ENCODE results near the gene DNMT1. TPM values are rescaled to one million over a fixed set of nuclear protein-coding genes. Genes with fewer than 3 reads are reported as not detected.
"Not testable (repeated sequence)": the region's sequence is repeated elsewhere in the genome, so short reads cannot be mapped to it uniquely, and the experiment has no call there.

Gene DNMT1
- total RNA-seq: 100 to 1,000 TPM in 1 of 6 donors, 10 to 100 TPM in 5; 54.0 to 166 (median 63.9) TPM

DNA sequence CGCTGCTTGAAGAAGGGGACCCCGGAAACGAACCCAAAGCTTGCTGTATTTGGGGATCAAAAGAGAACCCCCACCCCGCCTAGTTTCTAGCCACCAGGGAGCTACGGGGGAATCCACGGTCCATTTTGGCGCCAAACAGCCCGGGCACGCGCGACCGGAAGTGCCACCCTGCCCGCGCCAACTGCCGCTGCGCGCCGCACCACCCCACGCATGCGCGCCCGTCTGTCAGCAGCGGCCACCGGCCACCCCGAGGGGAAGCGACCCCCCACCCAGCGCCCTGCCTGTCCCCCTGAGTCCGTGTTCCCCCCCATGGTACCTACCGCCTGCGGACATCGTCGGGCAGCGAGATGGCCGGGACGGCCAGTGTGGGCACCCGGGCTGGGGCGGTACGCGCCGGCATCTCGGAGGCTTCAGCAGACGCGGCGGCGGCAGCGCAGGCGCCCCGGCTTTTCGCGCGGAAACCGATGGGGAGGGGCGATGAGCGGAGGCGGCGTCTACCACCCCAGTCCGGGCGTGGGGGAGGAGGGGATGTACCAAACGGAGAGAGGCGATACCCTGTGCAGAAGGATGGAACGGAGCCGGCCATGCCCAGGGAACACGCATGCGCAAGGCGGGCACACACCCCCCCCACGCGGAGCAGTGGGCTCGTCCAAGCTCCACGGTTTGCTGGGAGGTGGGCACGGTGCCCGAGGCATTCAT, at the start of gene DNMT1:
Gene DNMT1, minus strand, starts transcription at position 454 of the 699 bp plus-strand sequence. Its CDS starts 54 bp downstream, at position 400.
- H3K36me3 ChIP-seq: peaks cover 0 to 11% (median 1%) of the 10 kb centered on the region in 4 donors
- no peak for TF ChIP-seq EP300 (IDR thresholded peaks at IDR 0.05)
- TF ChIP-seq, protein P1, sequence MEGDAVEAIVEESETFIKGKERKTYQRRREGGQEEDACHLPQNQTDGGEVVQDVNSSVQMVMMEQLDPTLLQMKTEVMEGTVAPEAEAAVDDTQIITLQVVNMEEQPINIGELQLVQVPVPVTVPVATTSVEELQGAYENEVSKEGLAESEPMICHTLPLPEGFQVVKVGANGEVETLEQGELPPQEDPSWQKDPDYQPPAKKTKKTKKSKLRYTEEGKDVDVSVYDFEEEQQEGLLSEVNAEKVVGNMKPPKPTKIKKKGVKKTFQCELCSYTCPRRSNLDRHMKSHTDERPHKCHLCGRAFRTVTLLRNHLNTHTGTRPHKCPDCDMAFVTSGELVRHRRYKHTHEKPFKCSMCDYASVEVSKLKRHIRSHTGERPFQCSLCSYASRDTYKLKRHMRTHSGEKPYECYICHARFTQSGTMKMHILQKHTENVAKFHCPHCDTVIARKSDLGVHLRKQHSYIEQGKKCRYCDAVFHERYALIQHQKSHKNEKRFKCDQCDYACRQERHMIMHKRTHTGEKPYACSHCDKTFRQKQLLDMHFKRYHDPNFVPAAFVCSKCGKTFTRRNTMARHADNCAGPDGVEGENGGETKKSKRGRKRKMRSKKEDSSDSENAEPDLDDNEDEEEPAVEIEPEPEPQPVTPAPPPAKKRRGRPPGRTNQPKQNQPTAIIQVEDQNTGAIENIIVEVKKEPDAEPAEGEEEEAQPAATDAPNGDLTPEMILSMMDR (IDR thresholded peaks at IDR 0.05): peak in 1 of 6 experiments; percentile 5
- TF ChIP-seq POLR2AphosphoS5 (IDR thresholded peaks at IDR 0.05): peak; percentile 87 to 88
- peak in 2 of 4 donors; percentile 32 to 83 for TF ChIP-seq POLR2A (IDR thresholded peaks at IDR 0.05)
- peaks cover 19 to 39% (median 24%) of the 10 kb centered on the region in 4 donors for H3K4me1 ChIP-seq
- DNase-seq (peak; percentile 92 to 97), ATAC-seq (ENCODE audit: low FRiP score in 2 of 2) (peak; percentile 98 to 99)
- no peaks in the 10 kb centered on the region for H3K27me3 ChIP-seq
- WGBS, 2 donors: 0% methylated on average over 1 to 51 of the region's 71 CpGs
- H3K9me3 ChIP-seq: no peaks in the 10 kb centered on the region
- peak within 1 kb of the TSS; percentile 83 to 93 (median 88) for H3K27ac ChIP-seq
- peak within 1 kb of the TSS; percentile 78 to 94 (median 88) for H3K4me3 ChIP-seq

DNA sequence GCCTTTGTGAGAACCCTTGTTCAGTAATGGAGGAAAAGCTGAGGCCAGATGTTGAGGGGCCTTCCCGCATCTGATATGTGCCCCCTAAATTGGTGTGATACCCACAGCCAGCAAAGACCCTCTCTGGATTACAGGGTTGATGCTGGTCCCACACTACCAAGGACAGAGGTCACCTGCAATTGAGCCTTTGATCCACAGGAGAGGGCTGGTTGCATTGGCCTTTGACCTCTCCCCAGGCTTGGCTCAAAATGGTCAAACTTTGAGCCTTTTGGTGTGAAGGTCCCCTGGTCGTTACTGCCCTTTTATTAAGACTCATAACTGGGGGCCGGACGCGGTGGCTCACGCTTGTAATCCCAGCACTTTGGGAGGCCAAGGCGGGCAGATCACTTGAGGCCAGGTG, 48.9 kb upstream of the DNMT1 start:
- DNase-seq (no peak), ATAC-seq (ENCODE audit: low FRiP score in 2 of 2) (no peak)
- Histone ChIP-seq H3K4me3 (no peak overlapping the region), H3K36me3 (no peaks in the 10 kb centered on the region), H3K9me3 (no peaks in the 10 kb centered on the region), H3K27me3 (no peaks in the 10 kb centered on the region), H3K27ac (no peak overlapping the region), H3K4me1 (peaks cover 4 to 5% (median 4%) of the 10 kb centered on the region in 4 donors)
- WGBS, 2 donors: 97 to 99% methylated on average over 7 of the region's 7 CpGs
- no peak for TF ChIP-seq POLR2A (IDR thresholded peaks at IDR 0.05)
- TF ChIP-seq EP300 (IDR thresholded peaks at IDR 0.05): no peak
- TF ChIP-seq POLR2AphosphoS5 (IDR thresholded peaks at IDR 0.05): no peak
- TF ChIP-seq, protein P1 (IDR thresholded peaks at IDR 0.05): no peak

- not testable (repeated sequence) for ATAC-seq (ENCODE audit: low FRiP score in 2 of 2); H3K4me3 ChIP-seq; DNase-seq; H3K36me3 ChIP-seq; H3K27ac ChIP-seq; H3K9me3 ChIP-seq; H3K27me3 ChIP-seq
- H3K4me1 ChIP-seq: peaks cover 5 to 22% (median 14%) of the 10 kb centered on the region in 4 donors
- 96% methylated on average over 11 of the region's 11 CpGs for whole genome bisulfite sequencing, 2 donors
Observed at GRCh38 chr19:10241826-10242449, 47.2 kb upstream of the DNMT1 start.

GRCh38 chr19:10238172-10238783, 43.5 kb upstream of the DNMT1 start:
- TF ChIP-seq EP300 (IDR thresholded peaks at IDR 0.05) (peak in 2 of 4 donors; percentile 6 to 40), POLR2A (IDR thresholded peaks at IDR 0.05) (no peak), POLR2AphosphoS5 (IDR thresholded peaks at IDR 0.05) (peak; percentile 72 to 77)
- TF ChIP-seq, protein P1 (IDR thresholded peaks at IDR 0.05): no peak
- DNase-seq (peak; percentile 53 to 66), ATAC-seq (ENCODE audit: low FRiP score in 2 of 2) (peak; percentile 78 to 89)
- H3K27me3 ChIP-seq: no peaks in the 10 kb centered on the region
- H3K27ac ChIP-seq: peak overlapping the region; percentile 70 to 83 (median 78)
- no peaks in the 10 kb centered on the region for H3K36me3 ChIP-seq
- 43 to 51% methylated on average over 6 to 12 of the region's 12 CpGs for whole genome bisulfite sequencing, 2 donors
- peaks cover 19 to 42% (median 29%) of the 10 kb centered on the region in 4 donors for H3K4me1 ChIP-seq
- H3K9me3 ChIP-seq: no peaks in the 10 kb centered on the region
- H3K4me3 ChIP-seq: no peak overlapping the region

DNA sequence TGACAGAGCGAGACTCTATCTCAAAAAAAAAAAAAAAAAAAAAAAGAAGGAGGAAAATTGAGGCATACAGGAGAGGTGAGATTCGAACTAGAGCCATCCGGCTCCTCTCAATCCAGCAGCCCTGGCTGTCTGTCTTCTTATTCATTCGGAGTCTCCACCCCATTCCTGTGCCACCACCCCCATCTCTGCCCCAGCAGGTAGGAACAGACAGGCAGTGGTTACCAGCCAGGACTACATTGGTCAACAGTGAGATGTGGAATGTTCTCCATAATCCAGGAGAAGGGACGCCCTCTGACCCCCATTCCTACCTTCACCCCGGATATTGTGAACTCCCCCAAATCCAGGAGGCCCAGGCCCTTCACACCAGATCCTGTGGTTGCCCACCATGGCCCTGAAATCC, 42.9 kb upstream of the DNMT1 start:
- WGBS, 2 donors: 80 to 86% methylated on average over 5 to 6 of the region's 6 CpGs
- Histone ChIP-seq H3K9me3 (no peaks in the 10 kb centered on the region), H3K4me3 (no peak overlapping the region), H3K36me3 (no peaks in the 10 kb centered on the region), H3K4me1 (peaks cover 19 to 42% (median 29%) of the 10 kb centered on the region in 4 donors), H3K27ac (peak overlapping the region; percentile 70 to 83 (median 78)), H3K27me3 (no peaks in the 10 kb centered on the region)
- ATAC-seq (ENCODE audit: low FRiP score in 2 of 2) (peak; percentile 7 to 40), DNase-seq (peak in 1 of 2 donors; percentile 44)
- TF ChIP-seq EP300 (IDR thresholded peaks at IDR 0.05): no peak
- TF ChIP-seq POLR2A (IDR thresholded peaks at IDR 0.05): no peak
- no peak for TF ChIP-seq POLR2AphosphoS5 (IDR thresholded peaks at IDR 0.05)
- TF ChIP-seq, protein P1 (IDR thresholded peaks at IDR 0.05): no peak

DNA sequence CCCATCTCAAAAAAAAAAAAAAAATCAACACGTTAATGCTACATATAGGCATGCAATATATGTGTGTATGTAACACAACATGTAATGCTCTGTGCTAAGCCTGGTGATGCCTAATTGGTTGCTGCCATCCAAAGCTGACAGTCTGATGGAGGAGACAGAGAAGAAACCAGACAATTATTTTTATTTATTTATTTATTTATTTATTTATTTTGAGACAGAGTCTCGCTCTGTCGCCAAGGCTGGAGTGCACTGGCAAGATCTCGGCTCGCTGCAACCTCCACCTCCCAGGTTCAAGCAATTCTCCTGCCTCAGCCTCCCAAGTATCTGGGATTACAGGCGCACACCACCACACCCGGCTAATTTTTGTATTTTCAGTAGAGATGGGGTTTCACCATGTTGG, 40.7 kb upstream of the DNMT1 start:
- Histone ChIP-seq H3K27ac (peak overlapping the region; percentile 70 to 83 (median 78)), H3K4me1 (peaks cover 24 to 59% (median 32%) of the 10 kb centered on the region in 4 donors)
- not testable (repeated sequence) for H3K36me3 ChIP-seq; H3K9me3 ChIP-seq; DNase-seq; ATAC-seq (ENCODE audit: low FRiP score in 2 of 2); H3K4me3 ChIP-seq; H3K27me3 ChIP-seq
- 94 to 95% methylated on average over 7 of the region's 7 CpGs for WGBS, 2 donors

All from upper lobe of left lung (tissue), 6 donors.